ENCODE results near the gene TSPO.
A peak's percentile ranks its signal among the peaks of the same experiment; 100 is the strongest.
"Not testable (repeated sequence)": the region's sequence is repeated elsewhere in the genome, so short reads cannot be mapped to it uniquely, and the experiment has no call there.

TSPO gene

GRCh38 chr22:43151251-43152002 is at the start of gene TSPO:
TSPO (plus strand) TSS chr22:43151559; CDS start chr22:43159239, 7,680 bp downstream.
- DNase-seq (ENCODE audit: low read depth), result peak; percentile 58

GRCh38 chr22:43104056-43104625 is 47.2 kb upstream of the TSPO start:
- DNase-seq (ENCODE audit: low read depth), result not testable (repeated sequence)

DNA sequence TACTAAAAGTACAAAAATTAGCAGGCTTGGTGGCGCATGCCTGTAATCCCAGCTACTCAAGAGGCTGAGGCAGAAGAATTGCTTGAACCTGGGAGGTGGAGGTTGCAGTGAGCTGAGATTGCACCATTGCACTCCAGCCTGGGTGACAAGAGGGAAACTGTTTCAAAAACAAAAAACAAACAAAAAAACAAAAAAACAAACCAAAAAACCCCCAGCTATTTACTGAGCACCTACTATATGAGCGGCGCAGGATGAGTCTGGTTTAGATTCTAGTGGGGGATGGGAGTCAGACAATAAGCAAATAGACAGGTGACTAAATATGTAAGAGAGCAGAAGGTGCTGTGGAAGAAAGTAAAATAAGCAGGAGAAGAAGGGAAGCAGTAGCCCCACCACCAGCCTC is 46.4 kb upstream of the TSPO start:
- DNase-seq (ENCODE audit: low read depth), result not testable (repeated sequence)

DNA sequence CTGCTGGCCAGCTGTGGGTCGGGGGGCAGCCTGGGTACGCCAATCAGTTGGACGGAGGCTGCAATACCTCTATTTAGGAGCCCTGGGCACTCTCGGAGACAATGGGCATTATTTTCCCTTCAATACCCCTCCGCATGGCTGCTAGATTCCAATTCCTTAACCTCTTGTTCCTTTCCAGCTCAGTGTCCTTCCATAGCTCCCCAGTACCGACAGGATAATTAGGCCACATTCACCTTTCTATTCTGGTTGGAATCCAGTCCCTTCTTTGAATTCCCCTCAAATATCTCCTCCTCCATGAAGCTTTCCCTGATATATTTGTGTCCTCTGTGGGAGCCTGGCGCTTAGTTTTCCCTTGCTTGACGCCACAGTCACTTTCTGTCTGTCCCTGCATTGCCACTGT is 45.1 kb upstream of the TSPO start:
- DNase-seq (ENCODE audit: low read depth), result no peak

- no peak for DNase-seq (ENCODE audit: low read depth)
Measured at GRCh38 chr22:43109511-43109910, 41.8 kb upstream of the TSPO start.

DNA sequence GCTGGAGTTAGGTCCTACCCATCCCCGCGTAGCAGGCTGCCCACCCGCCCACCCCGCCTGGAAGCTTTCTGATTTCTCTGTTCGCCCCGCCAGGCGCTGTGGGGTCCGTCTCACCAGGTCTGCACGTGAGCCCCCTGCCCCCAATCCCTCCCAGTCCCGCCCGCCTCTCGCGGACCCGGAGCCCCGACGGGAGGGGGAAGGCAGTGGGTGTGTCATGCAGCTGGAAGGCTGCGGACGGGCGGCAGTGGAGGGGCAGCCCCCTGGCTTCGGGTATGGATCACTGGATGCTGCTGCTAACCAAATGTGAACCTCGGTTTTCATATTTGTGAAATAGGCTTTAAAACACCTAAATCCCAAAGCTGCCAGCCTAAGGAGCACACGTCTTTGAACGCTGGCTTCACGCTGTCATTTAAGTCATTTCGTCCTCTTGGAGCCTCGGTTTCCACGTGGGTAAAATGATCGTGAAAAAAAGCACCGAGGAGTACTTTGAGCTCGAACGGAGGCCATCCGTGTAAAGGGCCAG is 41.4 kb upstream of the TSPO start:
- no peak for DNase-seq (ENCODE audit: low read depth)

GRCh38 chr22:43110444-43110926 is 40.9 kb upstream of the TSPO start, which contains the start of gene BIK:
BIK (plus strand) TSS chr22:43110750; CDS start chr22:43124023, 13,273 bp downstream.
- DNase-seq (ENCODE audit: low read depth), result peak; percentile 12

GRCh38 chr22:43110927-43111623 is 40.3 kb upstream of the TSPO start:
- DNase-seq (ENCODE audit: low read depth), result peak; percentile 16

DNA sequence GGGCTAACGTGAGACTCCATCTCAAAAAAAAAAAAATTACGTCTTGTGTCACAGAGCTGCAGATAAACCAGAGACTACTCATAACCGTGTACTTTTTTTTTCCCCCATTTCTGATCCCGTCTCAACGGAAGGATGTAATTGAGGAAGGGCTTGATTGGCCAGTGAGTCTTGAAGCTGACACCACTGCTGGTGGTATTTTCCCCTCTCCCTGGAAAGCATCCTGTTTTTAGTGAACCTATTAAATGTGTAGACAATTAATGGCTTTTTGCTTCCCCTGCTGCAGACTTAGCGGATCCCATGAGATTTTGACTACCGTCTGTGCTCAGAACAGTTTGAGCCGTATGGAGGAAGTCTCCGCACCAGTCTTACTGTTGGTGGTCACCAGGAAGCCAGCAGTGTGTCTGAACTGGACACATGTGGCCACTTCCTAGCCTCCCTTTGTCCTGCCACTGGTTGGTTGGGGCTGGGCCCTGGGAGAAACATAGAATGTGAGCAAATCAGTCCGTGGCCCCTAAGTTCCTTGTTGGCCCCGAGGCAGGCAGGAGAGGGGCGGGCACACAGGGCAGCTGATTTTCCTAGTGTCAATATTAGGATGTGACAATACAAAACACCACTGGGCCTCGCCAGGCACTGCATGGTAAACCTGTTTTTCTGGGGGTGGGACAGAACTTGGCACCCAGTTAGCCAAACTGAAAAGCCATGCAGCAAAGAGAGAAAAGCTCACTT is 37.7 kb upstream of the TSPO start:
- no peak for DNase-seq (ENCODE audit: low read depth)

- DNase-seq (ENCODE audit: low read depth), result no peak
Measured at GRCh38 chr22:43114958-43115357, 36.4 kb upstream of the TSPO start.

DNA sequence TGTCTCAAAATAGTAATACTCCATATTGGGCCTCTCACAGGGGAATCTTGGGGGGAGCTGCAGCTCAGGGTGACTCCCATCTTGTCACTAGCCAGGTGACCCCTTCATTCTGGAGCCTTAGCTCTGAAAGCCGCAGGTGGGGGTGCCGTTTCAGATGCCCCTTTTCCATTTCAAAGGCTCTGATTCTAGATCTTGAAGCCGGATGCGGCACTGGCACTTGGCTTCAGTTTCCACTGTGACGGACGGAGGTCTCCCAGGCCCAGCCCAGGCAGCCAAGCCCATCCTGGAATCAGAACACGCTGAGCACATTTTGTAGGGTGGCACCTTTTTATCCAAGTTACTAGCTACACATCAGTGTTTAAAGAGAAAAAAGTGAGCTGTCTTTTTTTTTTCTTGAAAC is 34.4 kb upstream of the TSPO start:
- no peak for DNase-seq (ENCODE audit: low read depth)

DNA sequence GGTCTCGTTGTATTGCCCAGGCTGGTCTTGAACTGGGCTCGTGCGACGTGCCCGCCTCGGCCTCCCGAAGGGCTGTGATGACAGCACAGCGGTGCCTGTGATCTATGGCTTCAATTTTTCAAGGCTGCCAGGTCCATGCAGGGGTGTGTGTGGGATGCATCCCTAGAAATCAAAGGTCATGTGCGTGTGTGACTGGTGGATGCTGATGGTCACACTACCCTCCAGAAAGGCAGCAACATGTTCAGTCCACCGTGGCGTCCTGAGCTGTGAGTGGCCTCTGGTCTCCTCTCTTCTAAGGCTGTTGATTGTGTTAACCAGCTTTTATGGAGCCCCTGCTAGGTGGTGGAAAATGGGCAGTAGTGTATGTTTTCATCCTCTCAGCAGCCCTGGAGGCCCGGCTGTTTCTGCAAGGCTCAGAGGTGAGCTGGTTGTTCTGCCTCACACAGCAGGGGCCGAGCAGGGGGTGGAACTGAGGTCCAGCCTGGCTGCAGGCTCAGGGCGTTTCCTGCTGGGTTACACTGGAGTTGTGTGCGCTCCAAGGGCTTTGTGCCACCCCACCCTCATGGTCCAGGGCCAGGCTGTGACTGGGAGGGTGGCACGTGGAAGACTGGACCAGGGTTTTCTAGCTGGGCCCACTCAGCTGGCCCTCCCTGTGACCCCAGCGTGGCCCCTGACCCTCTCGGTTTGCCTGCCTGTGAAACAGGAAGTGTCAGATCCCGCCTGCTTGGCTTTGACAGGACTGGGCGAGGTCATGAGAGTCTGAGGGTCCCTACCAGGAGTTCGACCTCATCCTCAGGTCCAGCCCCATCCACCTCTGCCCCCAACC is 33.1 kb upstream of the TSPO start:
- DNase-seq (ENCODE audit: low read depth), result no peak

- no peak for DNase-seq (ENCODE audit: low read depth)
Measured at GRCh38 chr22:43118953-43119458, 32.4 kb upstream of the TSPO start.

GRCh38 chr22:43126501-43127165 is 24.7 kb upstream of the TSPO start:
- DNase-seq (ENCODE audit: low read depth), result no peak

DNA sequence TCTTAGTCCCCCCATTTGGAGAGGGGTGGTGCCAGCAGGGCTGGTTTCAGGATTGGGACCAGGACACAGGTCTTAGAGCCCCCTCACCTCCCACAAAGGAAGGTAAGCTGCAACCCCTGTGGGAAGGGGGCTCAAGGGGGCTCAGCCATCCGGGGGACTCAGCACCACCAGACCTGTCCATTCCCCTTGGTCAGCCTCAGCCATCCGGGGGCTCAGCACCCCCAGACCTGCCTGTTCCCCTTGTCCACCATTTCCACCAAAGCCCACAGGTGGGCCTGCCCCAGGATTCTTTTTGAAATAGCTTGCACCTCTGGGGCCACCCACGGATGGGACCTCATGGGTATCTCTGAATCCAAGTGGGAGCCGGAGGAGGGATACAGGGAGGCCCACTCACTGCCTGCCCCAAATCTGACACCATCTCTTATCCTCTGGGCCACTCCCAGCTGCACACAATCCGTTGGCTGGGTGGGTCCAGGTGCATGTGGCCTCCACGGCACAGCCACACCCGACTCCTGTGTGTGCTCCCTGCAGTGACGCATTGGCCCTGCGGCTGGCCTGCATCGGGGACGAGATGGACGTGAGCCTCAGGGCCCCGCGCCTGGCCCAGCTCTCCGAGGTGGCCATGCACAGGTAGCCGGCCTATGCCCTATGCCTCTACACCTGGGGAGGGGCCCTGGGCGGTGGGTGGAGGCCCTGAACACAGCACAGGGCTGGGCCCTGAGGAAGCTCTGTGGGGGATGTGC is 24.0 kb upstream of the TSPO start:
- DNase-seq (ENCODE audit: low read depth), result no peak

GRCh38 chr22:43128116-43128515 is 23.2 kb upstream of the TSPO start:
- no peak for DNase-seq (ENCODE audit: low read depth)

DNA sequence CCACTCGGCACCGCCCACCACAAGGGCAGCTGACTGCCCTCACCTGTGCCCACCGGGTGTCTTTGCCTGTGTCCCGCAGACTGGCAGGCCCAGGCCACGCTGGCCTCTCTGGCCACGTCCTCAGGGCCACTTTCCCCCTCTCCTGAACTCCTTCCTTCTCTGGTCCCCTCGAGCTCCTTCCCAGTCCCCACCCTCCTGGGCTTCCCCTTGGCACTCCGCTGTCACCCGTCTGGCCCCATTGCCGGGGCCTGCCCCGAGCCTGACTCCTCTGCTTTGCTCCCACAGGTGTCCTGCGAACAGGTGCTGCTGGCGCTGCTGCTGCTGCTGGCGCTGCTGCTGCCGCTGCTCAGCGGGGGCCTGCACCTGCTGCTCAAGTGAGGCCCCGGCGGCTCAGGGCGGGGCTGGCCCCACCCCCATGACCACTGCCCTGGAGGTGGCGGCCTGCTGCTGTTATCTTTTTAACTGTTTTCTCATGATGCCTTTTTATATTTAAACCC is 22.4 kb upstream of the TSPO start:
- no peak for DNase-seq (ENCODE audit: low read depth)

- DNase-seq (ENCODE audit: low read depth), result no peak
Measured at GRCh38 chr22:43129426-43130425, 21.6 kb upstream of the TSPO start.

Measured in activated T-cell treated with anti-CD3 and anti-CD28 coated beads for 48 hours (primary cell).